NCI-H128 (cell line): ENCODE results near the gene PROM2.

Experiments used
- DNase-seq: peaks from one replicate; lab custom pipeline; 2025; ENCODE audit not compliant: unreplicated experiment; lab: John Stamatoyannopoulos, UW

PROM2 gene

DNA sequence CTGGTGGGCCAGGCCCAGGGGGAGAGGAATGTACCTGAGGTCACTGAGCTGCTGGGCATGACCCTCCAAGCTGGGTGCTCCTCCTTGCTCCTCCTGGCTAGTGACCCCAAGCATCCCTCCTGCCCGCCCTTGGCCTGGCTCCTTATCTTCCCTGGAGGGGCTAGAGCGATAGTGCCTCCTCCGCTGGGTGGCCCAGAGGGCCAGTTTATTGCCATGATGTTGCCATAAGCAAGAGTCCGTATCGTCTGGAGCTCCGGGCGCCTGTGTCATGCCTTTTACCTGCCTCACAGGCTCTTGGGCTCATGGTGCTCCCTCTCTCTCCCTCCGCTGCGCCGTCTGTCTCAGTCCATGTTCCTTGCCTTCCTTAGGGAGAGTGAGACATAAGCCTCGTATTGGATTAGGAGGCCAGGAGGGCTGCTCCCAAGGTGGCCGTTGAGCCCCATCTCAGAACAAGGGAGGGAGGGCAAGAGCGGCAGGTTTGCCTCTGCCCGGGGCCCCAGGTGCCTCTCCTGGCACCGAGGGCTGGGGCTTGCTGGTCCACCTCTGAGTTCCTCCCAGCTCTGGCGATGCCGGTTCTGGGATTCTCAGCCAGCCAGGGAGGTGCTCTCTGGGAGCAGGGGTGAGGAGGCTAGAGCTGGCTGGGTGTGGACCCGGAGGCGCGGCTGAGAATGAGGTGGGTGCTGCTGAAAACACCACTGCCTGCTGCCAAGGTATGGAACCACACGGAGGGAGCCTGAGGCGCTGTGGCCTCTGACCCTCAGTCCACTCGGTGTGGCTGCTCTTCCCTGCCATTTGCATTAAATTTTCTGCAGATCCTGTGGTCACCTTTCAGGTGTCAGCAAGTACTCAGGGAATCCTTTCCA is 45.5 kb downstream of the PROM2 start:
- DNase-seq: no peak

DNA sequence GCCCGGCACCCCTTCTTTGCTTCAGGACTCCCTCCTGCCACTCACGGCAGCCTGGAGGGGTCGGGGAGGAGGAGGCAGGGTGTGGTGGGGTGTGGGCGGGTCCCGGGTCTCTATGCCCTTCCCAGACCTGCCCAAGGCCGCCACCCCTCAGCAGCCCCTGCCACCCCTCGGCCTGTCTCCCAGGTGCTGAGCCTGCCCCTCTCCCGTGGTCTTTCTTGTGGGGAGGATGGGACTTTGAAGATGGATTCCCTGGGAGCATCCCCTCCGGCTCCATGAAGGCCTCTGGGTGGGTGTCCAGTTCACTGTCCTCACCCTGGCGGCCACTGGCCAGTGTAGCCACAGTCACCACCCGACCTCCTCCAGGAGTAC is 46.1 kb downstream of the PROM2 start:
- DNase-seq: no peak

DNA sequence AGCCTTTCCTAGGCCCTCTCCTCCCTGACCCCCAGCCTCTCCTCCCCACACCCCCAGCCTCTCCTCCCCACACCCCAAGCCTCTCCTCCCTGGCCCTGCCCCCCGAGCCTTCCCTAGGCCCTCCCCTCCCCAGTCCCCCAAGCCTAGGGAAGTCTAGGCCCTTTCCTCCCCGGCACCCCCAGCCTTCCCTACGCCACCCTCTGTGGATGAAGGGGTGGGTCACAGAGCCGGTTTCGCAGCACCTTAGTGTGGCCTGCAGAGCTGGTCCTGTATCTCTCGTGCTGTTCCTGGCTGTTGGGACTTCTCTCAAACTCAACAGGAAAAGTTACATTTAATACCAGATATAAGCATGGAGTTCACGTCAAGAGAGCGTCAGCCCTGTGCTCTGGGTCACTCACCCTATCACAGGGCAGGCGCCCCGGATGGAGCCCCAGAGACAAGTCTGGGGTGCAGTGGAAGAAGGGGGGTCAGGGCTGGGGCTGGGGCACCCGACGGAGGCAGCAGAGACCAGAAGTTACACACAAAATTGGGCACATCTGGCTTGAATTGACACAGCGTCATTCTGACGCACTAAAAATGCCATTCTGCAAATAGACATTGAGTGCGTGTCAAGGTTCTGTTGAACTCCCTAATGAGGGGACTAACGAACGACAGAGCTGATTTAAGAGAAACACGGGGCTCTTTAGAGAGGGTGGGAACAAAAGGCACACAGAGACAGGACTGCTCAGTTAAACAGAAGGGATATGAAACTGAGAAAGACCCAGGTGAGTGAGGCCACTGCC is 46.9 kb downstream of the PROM2 start:
- no peak for DNase-seq

DNA sequence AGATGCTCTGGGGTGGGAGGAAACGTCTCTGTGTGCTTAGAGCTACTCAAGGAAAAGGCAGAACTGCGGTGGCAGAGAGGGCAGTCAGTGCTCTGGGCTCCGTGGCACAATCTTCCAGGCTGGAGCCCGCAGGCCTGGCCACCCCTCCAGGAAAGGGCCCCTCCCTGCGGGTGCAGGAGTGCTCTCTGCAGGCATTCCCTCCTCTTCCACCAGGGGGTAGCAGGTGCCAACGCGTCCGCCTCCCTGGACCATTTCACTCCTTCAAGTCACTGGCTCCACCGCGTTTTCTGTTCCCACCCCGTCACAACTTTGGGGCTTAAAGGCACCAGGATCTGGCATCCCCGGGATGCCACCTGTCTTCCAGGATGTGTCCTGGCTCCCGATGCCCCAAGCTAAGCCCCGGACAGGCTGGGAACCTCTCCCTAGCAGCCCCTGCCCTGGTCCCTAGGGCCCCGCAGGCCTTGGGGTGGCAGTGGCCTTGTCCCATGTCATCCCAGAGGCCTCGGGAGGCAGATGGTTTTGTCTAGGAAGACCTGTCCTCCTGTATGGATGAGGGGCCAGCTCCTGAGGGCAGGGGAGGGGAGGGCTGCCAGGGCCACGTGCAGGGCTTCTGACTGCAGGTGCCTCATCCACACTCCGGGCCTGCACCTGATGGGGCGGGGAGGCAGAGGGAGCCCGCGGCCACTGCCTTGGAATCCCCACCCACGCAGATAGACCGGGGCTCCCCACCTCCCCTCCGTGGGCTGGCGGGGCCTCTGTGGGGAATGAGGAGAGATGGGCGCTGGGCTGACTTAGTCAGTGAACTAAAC is 49.3 kb downstream of the PROM2 start:
- no peak for DNase-seq

GRCh38 chr2:95325026-95325425 is 50.8 kb downstream of the PROM2 start:
- no peak for DNase-seq

GRCh38 chr2:95325590-95326432 is 51.6 kb downstream of the PROM2 start:
- no peak for DNase-seq

DNA sequence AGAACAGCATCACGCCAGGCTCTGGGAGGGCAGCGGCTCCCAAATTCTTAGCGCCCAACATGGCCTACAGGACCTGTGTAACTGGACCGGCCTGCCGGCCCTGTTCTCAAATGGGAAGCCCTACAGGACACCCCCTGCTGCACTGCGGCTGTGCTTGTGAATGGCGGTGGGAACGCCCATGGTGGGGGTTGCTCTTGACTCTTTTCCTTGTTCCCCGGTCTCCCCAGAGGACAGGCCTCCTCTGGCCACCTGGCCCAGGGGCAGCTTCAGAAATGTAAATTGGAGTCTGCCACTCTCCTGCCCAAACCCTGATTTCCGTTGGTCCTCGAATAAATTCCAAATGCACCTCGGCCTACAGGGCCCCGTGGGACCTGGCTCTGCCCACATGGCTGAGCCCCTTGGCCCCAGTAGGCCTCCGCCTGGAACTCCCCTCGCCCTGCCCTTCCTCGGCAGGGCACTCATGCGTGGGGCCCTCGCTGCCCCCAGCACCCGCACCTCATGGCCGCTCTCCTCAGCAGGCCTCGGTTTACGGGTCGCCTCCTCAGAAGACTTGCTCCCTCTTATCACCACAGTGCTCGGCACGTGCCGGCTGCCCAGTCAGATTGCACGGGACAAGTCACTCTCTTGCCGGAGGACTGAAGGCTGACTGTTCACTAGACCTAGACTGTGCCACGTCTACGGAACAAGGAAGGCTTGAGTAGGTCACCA is 52.3 kb downstream of the PROM2 start:
- DNase-seq: no peak

DNA sequence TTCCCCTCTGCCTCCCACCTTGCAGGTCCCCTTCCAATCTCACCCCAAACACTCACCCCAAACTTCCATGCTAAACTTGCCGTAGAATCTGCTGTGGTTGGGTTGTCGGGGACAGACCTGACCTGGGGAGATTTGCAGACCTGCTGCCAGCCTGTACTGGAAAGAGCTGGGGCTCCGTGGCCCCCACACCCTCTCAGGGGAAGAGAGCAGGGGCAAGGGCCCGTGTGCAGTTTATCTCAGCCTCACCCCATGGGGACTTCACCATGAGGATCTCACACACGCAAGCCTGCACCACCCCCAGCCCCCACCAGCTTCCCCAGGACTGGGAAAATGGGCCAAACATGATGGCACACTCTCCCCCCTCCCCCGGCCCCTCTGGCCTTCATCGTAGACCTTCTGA is 53.6 kb downstream of the PROM2 start:
- DNase-seq: no peak

- no peak for DNase-seq
These were observed 54.3 kb downstream of the PROM2 start for GRCh38 chr2:95328358-95329125.

- DNase-seq: no peak
These were observed 55.2 kb downstream of the PROM2 start for GRCh38 chr2:95329401-95329800.

DNA sequence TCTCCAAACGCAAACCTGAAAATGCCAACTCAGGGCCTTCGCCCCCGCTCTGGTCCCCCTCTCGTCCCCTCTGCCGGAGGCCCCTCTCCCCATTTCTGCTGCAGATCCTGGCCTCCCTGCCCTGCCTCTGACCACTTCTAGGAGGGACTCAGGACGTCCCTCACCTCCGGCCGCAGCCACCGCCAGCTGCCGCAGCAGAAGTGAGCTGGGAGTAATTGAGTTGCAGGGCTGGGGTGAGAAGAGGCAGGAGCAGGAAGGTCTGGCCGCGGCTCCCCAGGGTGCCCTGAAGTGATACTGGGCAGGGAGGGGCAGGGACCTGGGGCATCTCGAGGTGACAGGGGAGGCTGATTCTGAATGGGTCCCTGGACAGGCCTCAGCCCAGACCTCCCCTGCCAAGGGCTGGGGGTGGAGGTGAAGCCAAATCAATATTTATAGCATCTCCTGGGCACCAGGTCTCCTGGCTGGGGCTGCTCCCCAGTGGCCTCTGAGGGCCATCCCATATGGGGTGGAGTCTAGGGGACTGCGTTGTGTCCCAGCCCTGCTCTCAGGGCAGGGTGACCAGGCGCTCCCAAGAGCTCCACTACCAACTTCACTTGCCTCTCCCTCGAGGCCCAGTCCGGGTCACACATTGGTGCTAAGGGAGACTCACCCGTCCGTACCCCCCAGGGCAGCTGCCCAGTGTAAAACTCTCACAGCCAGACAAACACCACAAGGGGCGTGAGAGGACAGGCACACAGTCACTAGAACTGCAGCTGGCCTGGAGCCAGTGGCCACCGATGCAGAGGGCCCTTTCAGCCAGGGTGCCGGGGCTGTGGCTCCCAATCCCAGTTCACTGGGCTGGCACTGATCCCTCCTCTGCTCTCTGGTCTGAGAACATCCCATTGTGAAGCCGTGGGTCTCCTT is 55.9 kb downstream of the PROM2 start:
- DNase-seq: no peak

- no peak for DNase-seq
These were observed 56.6 kb downstream of the PROM2 start for GRCh38 chr2:95330794-95331338.

- no peak for DNase-seq
These were observed 57.4 kb downstream of the PROM2 start for GRCh38 chr2:95331606-95332005.

DNA sequence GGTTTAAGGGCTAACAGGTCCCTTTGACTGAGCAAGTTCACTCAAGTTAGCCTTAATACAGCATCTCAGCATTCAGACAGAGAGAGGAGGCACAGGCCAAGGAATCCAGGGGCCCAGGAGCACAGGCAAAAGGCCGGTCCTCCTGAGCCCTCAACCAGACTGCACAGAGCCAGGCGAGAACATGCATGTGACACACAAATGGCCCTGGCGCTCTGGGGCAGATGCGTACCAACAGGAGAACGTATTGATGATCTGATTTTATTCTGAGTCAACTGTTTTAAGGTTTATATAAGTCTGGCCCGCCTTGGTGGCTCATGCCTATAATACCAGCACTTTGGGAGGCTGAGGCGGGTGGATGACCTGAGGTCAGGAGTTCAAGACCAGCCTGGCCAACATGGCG is 57.8 kb downstream of the PROM2 start:
- DNase-seq: no peak

- DNase-seq: no peak
These were observed 58.8 kb downstream of the PROM2 start for GRCh38 chr2:95333056-95333455.

DNA sequence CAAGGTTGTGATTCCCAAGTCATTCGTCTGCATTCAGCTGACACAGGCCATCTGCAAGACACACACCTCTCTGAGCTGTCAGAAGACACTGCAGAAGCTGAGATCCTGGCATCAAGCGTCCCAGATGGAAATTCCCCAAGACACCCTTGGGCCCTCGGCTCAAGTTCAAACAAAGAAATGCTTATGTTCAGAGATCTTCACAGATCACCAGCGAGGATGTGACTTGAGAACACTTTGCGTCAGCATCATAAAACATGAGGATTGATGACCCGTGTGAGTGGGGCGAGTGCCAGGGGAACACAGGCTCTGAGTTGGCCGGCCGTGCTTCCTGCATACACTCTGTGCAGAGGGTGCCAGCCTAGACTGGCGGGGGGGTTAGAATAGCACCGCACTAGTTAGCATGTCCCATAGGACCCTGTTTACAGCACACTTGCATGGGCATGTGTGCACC is 59.7 kb downstream of the PROM2 start:
- DNase-seq: no peak

GRCh38 chr2:95334916-95335641 is 60.8 kb downstream of the PROM2 start:
- no peak for DNase-seq
